ENCODE data around the gene MYO9B.
"Not testable (repeated sequence)": the region's sequence is repeated elsewhere in the genome, so short reads cannot be mapped to it uniquely, and the experiment has no call there.

MYO9B gene

GRCh38 chr19:17121736-17122293, 46.2 kb downstream of the MYO9B start:
- DNase-seq = peak; percentile 36

DNA sequence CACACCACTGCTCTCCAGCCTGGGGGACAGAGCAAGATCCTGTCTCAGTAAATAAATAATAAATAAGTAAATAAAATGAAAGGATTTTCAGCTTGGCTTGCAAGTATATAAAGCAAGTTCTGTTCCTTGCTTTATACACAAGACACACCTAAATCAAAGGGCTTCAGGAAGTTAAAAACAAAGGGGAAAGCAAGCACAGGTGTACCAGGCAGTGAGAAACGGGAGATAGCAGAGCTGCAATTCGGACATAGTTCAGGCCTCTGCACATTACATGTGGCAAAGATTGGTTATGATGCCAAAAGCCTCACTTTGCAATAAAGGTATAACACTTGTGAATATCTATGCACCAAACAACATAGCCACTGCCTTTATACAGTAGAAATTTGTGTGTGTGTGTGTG, 47.5 kb downstream of the MYO9B start:
- DNase-seq = no peak

DNA sequence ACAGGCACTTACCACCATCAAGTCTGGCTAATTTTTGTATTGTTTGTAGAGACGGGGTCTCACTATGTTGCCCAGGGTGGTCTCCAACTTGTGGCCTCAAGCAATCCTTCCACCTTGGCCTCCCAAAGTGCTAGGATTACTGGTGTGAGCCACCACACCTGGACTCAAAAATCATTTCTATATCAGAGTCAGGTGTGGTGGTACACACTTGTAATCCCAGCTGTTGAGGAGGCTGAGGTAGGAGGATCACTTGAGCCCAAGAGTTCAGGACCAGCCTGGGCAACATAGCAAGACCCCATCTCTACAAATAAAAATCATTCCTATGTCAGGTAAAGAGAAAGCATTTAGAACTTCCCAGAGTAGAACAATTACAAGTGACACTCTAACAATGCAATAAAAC, 48.4 kb downstream of the MYO9B start:
- no peak for DNase-seq

DNA sequence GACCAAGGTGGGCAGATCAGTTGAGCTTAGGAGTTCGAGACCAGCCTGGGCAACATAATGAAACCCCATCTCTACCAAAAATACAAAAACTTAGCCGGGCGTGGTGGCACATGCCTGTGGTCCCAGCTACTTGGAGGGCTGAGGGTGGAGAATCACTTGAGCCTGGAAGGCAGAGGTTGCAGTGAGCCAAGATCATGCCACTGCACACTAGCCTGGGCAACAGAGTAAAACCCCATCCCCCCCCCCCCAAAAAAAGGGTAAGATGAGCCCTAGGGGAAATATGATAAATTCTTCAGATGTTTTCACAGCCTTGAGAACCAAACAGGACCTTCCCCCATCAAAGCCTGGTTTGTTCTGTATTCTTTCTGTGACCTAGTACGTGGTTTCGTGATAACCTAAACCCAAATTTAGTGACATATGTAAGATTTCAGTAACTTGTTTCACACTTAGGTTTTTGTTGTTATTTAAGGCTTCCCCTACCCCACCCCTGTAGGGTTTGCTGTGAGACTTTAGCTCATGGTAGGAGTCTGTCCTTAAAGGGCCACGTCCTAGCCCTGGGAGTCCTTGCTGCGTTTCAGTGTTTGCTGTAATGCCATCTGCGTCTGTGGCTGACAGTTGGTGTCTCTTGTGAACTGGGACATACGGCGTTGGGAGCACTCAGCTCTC, 49.6 kb downstream of the MYO9B start:
- no peak for DNase-seq

DNA sequence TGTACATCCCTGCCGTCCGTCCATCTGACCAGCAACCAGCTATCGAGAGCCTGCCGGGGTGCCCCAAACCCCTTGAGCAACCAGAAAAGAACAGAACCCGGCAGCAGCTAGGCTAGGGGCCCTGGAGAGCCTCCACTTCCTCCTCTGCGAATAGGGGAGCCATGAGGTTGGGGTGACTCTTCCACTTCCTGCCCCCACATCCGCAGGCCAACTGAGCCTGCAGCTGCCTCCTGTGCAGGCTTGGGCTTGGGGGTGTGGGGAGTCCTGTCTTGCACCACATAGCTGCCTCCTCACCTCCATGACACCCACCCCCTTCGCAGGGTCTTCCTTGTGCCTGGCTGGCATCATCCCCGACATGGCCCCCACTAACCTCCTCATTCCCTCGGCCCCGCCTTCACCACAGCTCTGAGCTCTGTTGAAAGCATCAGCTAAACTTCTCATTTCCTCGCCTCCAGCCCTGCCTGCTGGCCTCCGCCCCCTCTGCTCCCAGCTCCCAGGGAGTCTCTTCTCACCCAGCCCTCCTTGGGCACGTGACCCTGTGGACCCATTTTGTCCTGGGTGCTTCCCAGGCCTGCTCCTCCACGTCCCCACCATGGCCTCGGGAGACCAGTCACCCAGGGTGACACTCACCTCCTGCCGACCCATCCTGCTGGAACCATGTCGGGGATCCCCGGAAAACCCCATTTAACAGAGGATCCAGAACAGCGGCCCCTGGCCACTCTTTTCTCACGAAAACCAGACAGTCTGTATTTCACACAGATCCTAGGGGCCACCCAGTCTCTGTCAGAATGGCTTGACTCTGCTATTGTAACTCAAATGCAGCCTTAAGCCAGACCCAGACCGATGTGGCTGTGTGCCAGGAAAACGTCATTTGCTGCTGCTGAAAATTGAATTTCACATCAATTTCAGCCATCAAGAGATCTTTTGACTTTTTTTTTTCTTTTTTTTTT, 50.4 kb downstream of the MYO9B start:
- DNase-seq = peak; percentile 71

GRCh38 chr19:17127671-17128070, 52.1 kb downstream of the MYO9B start:
- no peak for DNase-seq

DNA sequence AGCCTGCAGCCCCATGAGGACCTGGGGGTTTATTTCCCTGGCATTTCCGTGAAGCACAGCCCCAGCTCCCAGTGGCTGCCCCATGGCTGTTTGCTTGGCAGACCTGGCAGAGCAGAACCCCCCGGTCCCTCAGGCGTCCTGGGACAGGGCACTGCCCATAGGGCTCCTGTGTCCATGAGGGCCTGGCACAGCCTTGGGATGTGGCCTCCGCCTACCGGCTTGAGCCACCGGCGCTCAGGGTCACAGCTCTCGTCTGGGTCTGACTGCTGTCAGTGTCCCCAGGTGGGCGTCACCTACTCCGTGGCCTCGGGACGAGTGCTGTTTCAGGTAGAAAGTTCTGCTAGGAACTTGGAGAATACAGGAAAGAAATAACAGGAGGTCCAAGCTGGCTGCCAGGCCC, 52.8 kb downstream of the MYO9B start:
- no peak for DNase-seq

DNA sequence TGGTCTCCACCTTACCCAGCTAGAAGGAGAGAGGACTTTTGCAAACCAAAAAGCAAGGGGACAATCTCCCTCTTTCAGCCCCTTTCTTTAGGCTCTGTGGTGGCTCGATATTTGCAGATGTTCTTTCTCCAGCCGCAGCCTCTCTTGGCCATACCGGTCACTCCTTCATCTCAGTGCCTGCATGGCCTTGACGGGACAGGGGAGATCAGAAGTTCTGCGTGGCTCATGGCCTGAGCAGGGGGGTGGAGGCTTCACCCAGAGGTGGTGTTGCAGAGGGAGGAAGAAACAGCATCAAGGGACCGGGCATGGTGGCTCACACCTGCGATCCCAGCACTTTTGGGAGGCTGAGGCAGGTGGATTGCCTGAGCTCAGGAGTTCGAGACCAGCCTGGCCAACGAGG, 53.2 kb downstream of the MYO9B start:
- DNase-seq = no peak

GRCh38 chr19:17129377-17129776, 53.8 kb downstream of the MYO9B start:
- no peak for DNase-seq

GRCh38 chr19:17135001-17135853, 59.6 kb downstream of the MYO9B start:
- peak; percentile 96 for DNase-seq

DNA sequence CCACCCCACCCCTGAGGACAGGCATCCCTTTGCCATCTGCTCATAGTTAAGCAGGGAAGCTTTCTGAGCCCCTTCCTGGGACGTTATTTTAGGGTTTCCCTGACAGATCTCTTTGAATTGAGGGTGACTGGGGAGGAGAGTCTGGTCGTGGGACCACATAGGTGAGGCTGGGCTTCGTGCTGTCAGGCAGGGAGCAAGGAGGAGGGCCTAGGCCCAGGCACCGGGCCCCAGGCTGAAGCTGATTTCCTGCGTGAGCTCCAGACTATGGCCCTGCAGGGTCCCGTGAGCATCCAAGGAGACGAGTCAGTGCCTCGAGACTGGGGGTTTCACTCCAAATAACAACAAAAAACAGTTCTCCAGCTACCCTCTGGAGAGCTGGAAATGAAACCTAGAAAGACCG, 60.4 kb downstream of the MYO9B start:
- DNase-seq = no peak

DNA sequence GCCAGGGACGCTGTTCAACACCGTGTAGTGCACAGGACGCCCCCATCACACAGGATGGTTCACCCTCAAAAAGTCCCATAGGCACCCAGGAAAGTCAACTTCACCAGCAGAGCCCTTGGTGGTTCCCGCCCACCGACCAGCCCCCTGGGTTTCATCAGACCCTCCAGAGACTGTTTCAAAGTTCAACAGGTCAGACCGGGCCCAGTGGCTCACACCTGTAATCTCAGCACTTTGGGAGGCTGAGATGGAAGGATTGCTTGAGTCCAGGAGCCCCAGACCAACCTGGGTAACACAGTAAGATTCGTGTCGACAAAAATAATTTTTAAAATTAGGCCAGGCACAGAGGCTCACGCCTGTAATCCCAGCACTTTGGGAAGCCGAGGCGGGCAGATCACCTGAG, 61.0 kb downstream of the MYO9B start:
- no peak for DNase-seq

DNA sequence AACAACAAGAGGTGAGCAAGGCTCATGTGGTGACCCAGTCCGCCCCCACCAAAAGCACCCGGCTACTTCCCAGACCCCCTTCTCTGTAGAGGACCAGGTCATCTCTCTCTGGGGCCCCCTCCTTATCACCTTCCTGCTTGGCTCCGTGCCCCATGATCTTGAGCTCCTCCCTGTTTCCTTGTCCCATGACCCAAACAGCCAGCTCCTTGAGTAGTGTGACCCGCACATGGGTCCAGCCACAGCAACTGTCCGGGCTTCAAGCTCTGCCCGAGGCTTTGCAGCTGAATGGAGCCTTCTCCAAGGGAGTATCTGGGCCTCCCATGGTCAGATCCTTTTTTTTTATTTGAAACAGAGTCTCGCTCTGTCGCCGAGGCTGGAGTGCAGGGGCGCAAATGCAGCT, 61.8 kb downstream of the MYO9B start:
- DNase-seq = no peak

DNA sequence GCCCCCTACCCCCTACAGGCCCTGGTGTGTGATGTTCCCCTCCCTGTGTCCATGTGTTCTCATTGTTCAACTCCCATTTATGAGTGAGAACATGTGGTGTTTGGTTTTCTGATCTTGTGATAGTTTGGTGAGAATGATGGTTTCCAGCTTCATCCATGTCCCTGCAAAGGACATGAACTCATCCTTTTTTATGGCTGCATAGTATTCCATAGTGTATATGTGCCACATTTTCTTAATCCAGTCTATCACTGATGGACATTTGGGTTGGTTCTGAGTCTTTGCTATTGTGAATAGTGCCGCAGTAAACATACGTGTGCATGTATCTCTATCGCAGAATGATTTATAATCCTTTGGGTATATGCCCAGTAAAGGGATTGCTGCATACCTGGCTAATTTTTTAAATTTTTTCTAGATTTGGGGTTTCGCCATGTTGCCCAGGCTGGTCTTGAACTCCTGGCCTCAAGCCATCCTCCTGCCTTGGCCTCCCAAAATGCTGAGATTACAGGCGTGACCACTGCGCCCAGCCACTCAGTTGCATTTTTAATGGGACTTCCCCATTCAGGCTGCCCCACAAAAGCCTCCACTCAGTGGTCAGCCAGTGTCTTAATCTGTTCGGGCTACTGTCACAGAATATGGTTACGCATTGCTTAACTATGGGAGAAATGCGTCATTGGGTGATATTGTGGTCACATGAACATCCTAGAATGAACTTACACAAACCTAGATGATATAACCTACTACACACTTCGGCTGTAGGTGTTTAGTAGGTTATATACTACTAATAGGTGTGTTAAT, 62.7 kb downstream of the MYO9B start:
- DNase-seq = not testable (repeated sequence)

GRCh38 chr19:17138937-17139598, 63.5 kb downstream of the MYO9B start:
- no peak for DNase-seq

DNA sequence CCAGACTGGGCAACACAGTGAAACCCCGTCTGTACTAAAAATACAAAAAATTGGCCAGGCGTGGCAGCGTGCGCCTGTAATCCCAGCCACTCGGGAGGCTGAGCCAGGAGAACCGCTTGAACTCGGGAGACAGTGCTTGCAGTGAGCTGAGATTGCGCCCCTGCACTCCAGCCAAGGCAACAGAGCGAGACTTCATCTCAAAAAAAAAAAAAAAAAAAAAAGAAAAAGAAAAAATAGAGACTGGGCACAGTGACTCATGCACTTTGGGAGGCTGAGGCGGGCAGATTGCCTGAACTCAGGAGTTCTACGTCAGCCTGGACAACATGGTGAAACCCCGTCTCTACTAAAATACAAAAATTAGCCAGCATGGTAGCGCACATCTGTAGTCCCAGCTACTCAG, 69.2 kb downstream of the MYO9B start:
- DNase-seq = not testable (repeated sequence)

DNA sequence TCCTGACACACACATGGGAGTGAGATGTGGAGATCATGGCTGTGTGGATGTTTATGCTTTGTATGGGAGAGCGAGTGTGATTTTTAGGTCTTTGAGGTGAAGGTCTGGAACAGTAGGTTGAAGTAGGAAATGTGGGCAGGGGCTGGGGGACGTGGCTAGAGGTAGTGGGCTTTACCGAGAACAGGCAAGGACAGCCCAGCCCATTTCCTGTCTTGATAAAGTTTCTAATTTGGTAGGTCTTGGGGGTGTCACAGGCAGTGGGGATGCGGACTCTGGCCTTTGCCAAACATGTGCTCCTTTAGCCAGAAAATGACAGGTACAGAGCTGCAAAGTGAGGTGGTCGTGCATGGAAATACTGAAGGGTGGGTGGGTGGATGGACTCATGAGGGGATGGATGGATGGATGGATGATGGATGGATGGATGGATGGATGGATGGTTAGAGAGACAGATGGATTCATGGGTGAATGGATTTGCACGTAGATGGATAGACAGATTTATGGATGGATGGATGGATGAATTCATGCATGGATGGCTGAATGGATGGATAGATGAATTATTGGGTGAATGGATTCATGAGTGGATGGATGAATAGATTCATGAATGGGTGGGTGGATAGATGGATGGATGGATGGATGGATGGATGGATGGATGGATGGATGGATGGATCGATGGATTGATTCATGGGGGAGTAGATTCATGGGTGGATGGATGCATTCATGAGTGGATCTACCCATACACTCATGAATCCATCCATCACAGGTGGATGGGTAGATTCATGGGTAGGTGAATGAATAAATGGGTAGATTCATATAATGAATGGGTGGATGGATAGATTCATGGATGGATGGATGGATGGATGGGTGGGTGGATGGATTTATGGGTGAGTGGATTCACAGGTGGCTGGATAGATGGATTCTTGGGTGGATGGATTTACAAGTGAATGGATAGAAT, 70.2 kb downstream of the MYO9B start:
- DNase-seq = no peak

- no peak for DNase-seq
Observed at GRCh38 chr19:17148130-17148529, 72.6 kb downstream of the MYO9B start.

- no peak for DNase-seq
Observed at GRCh38 chr19:17149393-17150135, 74.0 kb downstream of the MYO9B start.

GRCh38 chr19:17153996-17154395, 78.4 kb downstream of the MYO9B start:
- no peak for DNase-seq
